RWPE1 (cell line): Measurements from ENCODE around the gene RNU5D-1.
A peak's percentile ranks its signal among the peaks of the same experiment; 100 is the strongest.
"Not testable (repeated sequence)": the region's sequence is repeated elsewhere in the genome, so short reads cannot be mapped to it uniquely, and the experiment has no call there.

Source experiments
- CTCF ChIA-PET: fragments of 350-600 bp; sonication (Branson Sonifier 250); formaldehyde crosslinking; extraction: SDS; loops from one replicate; lab custom pipeline; 2021; lab: Yijun Ruan, JAX
- POLR2A ChIA-PET: fragments of 400-600 bp; formaldehyde crosslinking; extraction: SDS; loops from one replicate; lab custom pipeline; 2020; ENCODE audit warnings: antibody characterized with exemption; ENCODE audit not compliant: low non-redundant PET; lab: Yijun Ruan, JAX
- DNase-seq: peaks from one replicate; pipeline ENCODE4 v3.0.0; 2012; ENCODE audit warnings: low spot score
- H3K27ac ChIP-seq: fragments of 450-650 bp; 2 replicates; pipeline ENCODE4 v1.5.1; 2017
- TF ChIP-seq, protein P1 (sequence below): fragments of 450-650 bp; conservative IDR thresholded peaks from 2 replicates; pipeline ENCODE4 v1.5.1; 2017; ENCODE audit warnings: low read depth, mild to moderate bottlenecking

RNU5D-1 gene

GRCh38 chr1:44757420-44757819, 26.4 kb upstream of the RNU5D-1 start:
- no peak overlapping the region for H3K27ac ChIP-seq
- TF ChIP-seq, protein P1, sequence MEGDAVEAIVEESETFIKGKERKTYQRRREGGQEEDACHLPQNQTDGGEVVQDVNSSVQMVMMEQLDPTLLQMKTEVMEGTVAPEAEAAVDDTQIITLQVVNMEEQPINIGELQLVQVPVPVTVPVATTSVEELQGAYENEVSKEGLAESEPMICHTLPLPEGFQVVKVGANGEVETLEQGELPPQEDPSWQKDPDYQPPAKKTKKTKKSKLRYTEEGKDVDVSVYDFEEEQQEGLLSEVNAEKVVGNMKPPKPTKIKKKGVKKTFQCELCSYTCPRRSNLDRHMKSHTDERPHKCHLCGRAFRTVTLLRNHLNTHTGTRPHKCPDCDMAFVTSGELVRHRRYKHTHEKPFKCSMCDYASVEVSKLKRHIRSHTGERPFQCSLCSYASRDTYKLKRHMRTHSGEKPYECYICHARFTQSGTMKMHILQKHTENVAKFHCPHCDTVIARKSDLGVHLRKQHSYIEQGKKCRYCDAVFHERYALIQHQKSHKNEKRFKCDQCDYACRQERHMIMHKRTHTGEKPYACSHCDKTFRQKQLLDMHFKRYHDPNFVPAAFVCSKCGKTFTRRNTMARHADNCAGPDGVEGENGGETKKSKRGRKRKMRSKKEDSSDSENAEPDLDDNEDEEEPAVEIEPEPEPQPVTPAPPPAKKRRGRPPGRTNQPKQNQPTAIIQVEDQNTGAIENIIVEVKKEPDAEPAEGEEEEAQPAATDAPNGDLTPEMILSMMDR = no peak
- POLR2A ChIA-PET = no interaction called here
- CTCF ChIA-PET = no interaction called here
- DNase-seq = no peak

DNA sequence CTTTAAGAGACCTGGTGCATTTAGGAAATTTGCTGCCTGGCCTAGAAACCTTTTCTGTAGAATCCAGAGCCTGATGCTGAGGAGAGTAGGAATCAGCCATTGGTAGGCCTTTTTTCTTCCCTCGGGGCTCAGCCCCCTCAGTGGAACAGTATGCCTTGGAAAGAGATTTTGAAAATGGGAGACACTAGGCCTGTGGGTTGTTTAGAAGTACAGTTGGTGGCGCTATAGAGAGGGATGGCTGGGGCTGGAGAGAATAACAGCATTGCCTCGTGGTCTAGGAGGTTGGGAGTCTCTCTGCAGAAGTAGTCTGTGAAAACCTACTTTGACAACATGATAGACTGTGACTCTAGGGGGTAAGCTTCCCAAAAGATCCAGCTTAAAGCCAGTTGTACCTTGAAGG, 16.9 kb upstream of the RNU5D-1 start:
- TF ChIP-seq, protein P1 = no peak
- ChIA-PET CTCF (interaction anchor here (0.6 to 0.7 kb wide), 2 partner anchors 109 to 1483 kb away, joined by 4 to 7 read pairs; no protein-coding TSS in a partner anchor), POLR2A (no interaction called here)
- DNase-seq = no peak
- no peak overlapping the region for H3K27ac ChIP-seq

DNA sequence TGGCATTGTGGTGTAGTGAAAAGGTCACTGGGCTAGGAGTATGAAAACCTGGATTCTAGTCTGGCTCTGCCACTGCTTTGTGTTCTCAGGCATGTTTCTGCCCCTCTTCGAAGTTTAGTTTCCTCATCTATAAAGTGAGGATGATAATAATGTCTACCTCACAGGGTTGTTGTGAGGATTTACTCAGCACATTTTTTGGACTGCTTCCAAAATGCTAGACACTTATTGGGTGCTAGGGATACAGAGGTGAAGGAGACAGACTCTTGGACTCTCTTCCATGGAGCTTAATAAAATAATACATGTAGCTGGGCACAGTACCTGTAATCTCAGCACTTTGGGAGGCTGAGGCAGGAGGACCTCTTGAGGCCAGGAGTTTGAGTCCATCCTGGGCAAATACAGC, 12.2 kb upstream of the RNU5D-1 start:
- DNase-seq = no peak
- H3K27ac ChIP-seq = peak overlapping the region; percentile 52
- TF ChIP-seq, protein P1 = no peak
- ChIA-PET CTCF (interaction anchor here (0.6 to 0.9 kb wide), 2 partner anchors 12 kb away, joined by 3 read pairs; partner anchors contain the start of gene RNU5D-1), POLR2A (no interaction called here)

- H3K27ac ChIP-seq = peak overlapping the region; percentile 83
- TF ChIP-seq, protein P1 = no peak
- POLR2A ChIA-PET = interaction anchor here (0.6 kb wide), 1 partner anchor 35 kb away, joined by 3 read pairs; no protein-coding TSS in a partner anchor
These were observed 9.2 kb upstream of the RNU5D-1 start for GRCh38 chr1:44740179-44740617.

GRCh38 chr1:44739307-44740178, 8.6 kb upstream of the RNU5D-1 start, which contains the start of gene KIF2C:
KIF2C (plus strand) TSS chr1:44739837; CDS start chr1:44739933, 96 bp downstream.
- POLR2A ChIA-PET = interaction anchor here (0.6 to 0.7 kb wide), 2 partner anchors 20 to 36 kb away, joined by 3 to 4 read pairs; no protein-coding TSS in a partner anchor
- TF ChIP-seq, protein P1 = no peak
- CTCF ChIA-PET = interaction anchor here (0.7 to 1.4 kb wide), 2 partner anchors 10 to 818 kb away, joined by 3 to 4 read pairs; no protein-coding TSS in a partner anchor

More at GRCh38 chr1:44740179-44740617, 9.2 kb upstream of the RNU5D-1 start:
- DNase-seq = peak; percentile 13
- CTCF ChIA-PET = interaction anchor here (0.7 to 1.4 kb wide), 2 partner anchors 11 to 817 kb away, joined by 3 to 4 read pairs; no protein-coding TSS in a partner anchor

DNA sequence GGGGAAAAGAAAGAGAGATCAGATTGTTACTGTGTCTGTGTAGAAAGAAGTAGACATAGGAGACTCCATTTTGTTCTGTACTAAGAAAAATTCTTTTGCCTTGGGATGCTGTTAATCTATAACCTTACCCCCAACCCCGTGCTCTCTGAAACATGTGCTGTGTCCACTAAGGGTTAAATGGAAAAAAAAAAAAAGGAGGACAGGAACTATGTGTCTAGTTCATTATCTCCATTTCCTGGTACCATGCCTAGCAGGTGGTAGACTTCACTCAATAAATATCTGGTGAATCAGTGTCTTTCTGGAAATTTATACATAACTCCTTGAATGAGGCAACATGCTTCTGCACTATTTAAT, 8.0 kb upstream of the RNU5D-1 start:
- DNase-seq, CTCF ChIA-PET: not testable (repeated sequence)
- POLR2A ChIA-PET = interaction anchor here (0.7 kb wide), 1 partner anchor 21 kb away, joined by 4 read pairs; no protein-coding TSS in a partner anchor
- peak overlapping the region; percentile 83 for H3K27ac ChIP-seq

More at GRCh38 chr1:44739307-44740178, 8.6 kb upstream of the RNU5D-1 start, which contains the start of gene KIF2C:
- DNase-seq = peak; percentile 97
- peak within 1 kb of the TSS; percentile 83 for H3K27ac ChIP-seq
